GM12878 (cell line): ENCODE measurements around the gene RHOT1. TPM values are rescaled to one million over a fixed set of nuclear protein-coding genes. Genes with fewer than 3 reads are reported as not detected.

Source experiments
- ATAC-seq: fragments of 200-7000 bp; cut with Tn5 transposase; 3 replicates; pipeline ENCODE4 v1.9.1; 2020; ENCODE audit warnings: mild to moderate bottlenecking, moderate library complexity
- BruUV-seq: library from RNA; stranded (reverse); fragments of 400-500 nt; replicated peaks from 2 replicates; lab custom pipeline; 2021; lab: Mats Ljungman, UMichigan
- CTCF ChIA-PET: fragments of 300-600 bp; sonication (Branson Sonifier 250); formaldehyde crosslinking; extraction: SDS; loops from one replicate; lab custom pipeline; 2021; ENCODE audit warnings: inconsistent platforms; lab: Yijun Ruan, JAX
- POLR2A ChIA-PET: fragments of 350-600 bp; formaldehyde crosslinking; extraction: SDS; loops from one replicate; lab custom pipeline; 2021; ENCODE audit warnings: inconsistent platforms; lab: Charles Lee
- RAD21 ChIA-PET: fragments of 300-600 bp; sonication (Branson Sonifier 250); formaldehyde crosslinking; loops from one replicate; lab custom pipeline; 2023; ENCODE audit warnings: antibody characterized with exemption; ENCODE audit not compliant: unreplicated experiment; lab: Charles Lee
- SMC1A ChIA-PET: fragments of 300-600 bp; sonication (Branson Sonifier 250); formaldehyde crosslinking; loops from one replicate; lab custom pipeline; 2023; ENCODE audit not compliant: unreplicated experiment, uncharacterized antibody; lab: Charles Lee
- DNase-seq: peaks from one replicate; pipeline ENCODE4 v3.0.0-alpha.2; 2011; ENCODE audit warnings: low read depth, low spot score
- FAIRE-seq: peaks from 3 replicates; lab custom pipeline; 2011; peaks lifted over from hg19 to GRCh38; lab: Jason Lieb, UNC
- H2AFZ ChIP-seq: 2 replicates; pipeline ENCODE4 v1.6.0; 2011; ENCODE audit warnings: low read depth, low read length, control low read depth; ENCODE audit not compliant: control insufficient read depth
- H3K27ac ChIP-seq: 2 replicates; pipeline ENCODE4 v1.5.1; 2011; ENCODE audit warnings: control low read depth; ENCODE audit not compliant: control insufficient read depth, insufficient read depth
- H3K27me3 ChIP-seq, 2 experiments: replicated peaks in 1 of 2; 2 replicates each; pipeline versions ENCODE4 v1.6.0 to v1.6.1; 2011; ENCODE audit warnings: low read length in 1 of 2; ENCODE audit not compliant: control insufficient read depth in 2 of 2, insufficient read depth in 2 of 2
- H3K36me3 ChIP-seq, 2 experiments: 2 replicates each; pipeline ENCODE4 v1.5.1; 2011; ENCODE audit warnings: low read length in 1 of 2; ENCODE audit not compliant: control insufficient read depth in 2 of 2, insufficient read depth in 2 of 2
- H3K4me1 ChIP-seq: 2 replicates; pipeline ENCODE4 v1.6.1; 2011; ENCODE audit warnings: mild to moderate bottlenecking, low read length, moderate library complexity, mixed read lengths; ENCODE audit not compliant: control insufficient read depth, insufficient read depth
- H3K4me2 ChIP-seq: 2 replicates; pipeline ENCODE4 v1.6.0; 2011; ENCODE audit warnings: control low read depth; ENCODE audit not compliant: control insufficient read depth, insufficient read depth
- H3K4me3 ChIP-seq: fragments of 200-600 bp; sonication (generic); 2 replicates; pipeline ENCODE4 v1.5.1; 2016
- H3K79me2 ChIP-seq: 2 replicates; pipeline ENCODE4 v1.6.0; 2011; ENCODE audit warnings: low read length; ENCODE audit not compliant: control insufficient read depth, insufficient read depth
- H3K9ac ChIP-seq: 2 replicates; pipeline ENCODE4 v1.8.0; 2011; ENCODE audit warnings: low read length, control low read depth, mixed read lengths; ENCODE audit not compliant: control insufficient read depth, insufficient read depth
- H3K9me3 ChIP-seq: replicated peaks from 3 replicates; pipeline ENCODE4 v1.5.1; 2011; ENCODE audit warnings: mild to moderate bottlenecking, low read length; ENCODE audit not compliant: control insufficient read depth, insufficient read depth
- H4K20me1 ChIP-seq: 2 replicates; pipeline ENCODE4 v1.6.0; 2011; ENCODE audit not compliant: control insufficient read depth, insufficient read depth
- BCL11A ChIP-seq: IDR thresholded peaks from 2 replicates; pipeline ENCODE4 v1.6.1; 2011; ENCODE audit warnings: low read depth, low read length
- CTCF ChIP-seq, 3 experiments: IDR thresholded peaks in 2 of 3; conservative IDR thresholded peaks in 1 of 3; 2 replicates each; pipeline ENCODE4 v1.5.1; 2011; ENCODE audit warnings: low read depth in 3 of 3, low read length in 3 of 3, mild to moderate bottlenecking in 3 of 3, control low read depth in 2 of 3, moderate library complexity in 2 of 3, inconsistent platforms in 1 of 3, mixed read lengths in 1 of 3; ENCODE audit not compliant: control insufficient read depth in 2 of 3, insufficient read depth in 1 of 3; ENCODE audit errors: extremely low read depth in 1 of 3
- ELK1 ChIP-seq: IDR thresholded peaks from 2 replicates; pipeline ENCODE4 v1.6.1; 2012; ENCODE audit warnings: low read depth, low read length, improper control_type of control experiment
- ETV6 ChIP-seq, 2 experiments: fragments of 450-650 bp in 1 of 2; IDR thresholded peaks in 1 of 2; conservative IDR thresholded peaks in 1 of 2; 2 replicates each; pipeline ENCODE4 v1.6.1; 2014; ENCODE audit warnings: antibody characterized with exemption in 1 of 2, borderline replicate concordance in 1 of 2, low read depth in 1 of 2, mild to moderate bottlenecking in 1 of 2, moderate library complexity in 1 of 2
- EZH2 ChIP-seq: IDR thresholded peaks from 2 replicates; pipeline ENCODE4 v1.6.1; 2012; ENCODE audit warnings: low read depth, mild to moderate bottlenecking, control low read depth, inconsistent platforms, low read length, borderline replicate concordance; ENCODE audit not compliant: control insufficient read depth
- FOS ChIP-seq: IDR thresholded peaks from 3 replicates; pipeline ENCODE4 v1.6.1; 2011; ENCODE audit warnings: borderline replicate concordance; ENCODE audit not compliant: insufficient read length; ENCODE audit errors: extremely low read depth
- FOXM1 ChIP-seq: IDR thresholded peaks from 2 replicates; pipeline ENCODE4 v1.6.1; 2012; ENCODE audit warnings: low read depth, mild to moderate bottlenecking, inconsistent platforms, low read length, moderate library complexity
- GATAD2B ChIP-seq: fragments of 450-650 bp; conservative IDR thresholded peaks from 2 replicates; pipeline ENCODE4 v1.6.1; 2017; ENCODE audit warnings: low read depth, mild to moderate bottlenecking, moderate library complexity
- JUND ChIP-seq: IDR thresholded peaks from 2 replicates; pipeline ENCODE4 v1.6.1; 2012; ENCODE audit warnings: low read depth, mild to moderate bottlenecking, low read length, improper control_type of control experiment, moderate library complexity
- KDM1A ChIP-seq: fragments of 200-600 bp; sonication (generic); IDR thresholded peaks from 2 replicates; pipeline ENCODE4 v1.6.1; 2016; ENCODE audit warnings: borderline replicate concordance
- MYB ChIP-seq: fragments of 150-350 bp; IDR thresholded peaks from 2 replicates; pipeline ENCODE4 v1.6.1; 2014; ENCODE audit warnings: mild to moderate bottlenecking, low read depth, low read length, borderline replicate concordance
- NRF1 ChIP-seq: conservative IDR thresholded peaks from 2 replicates; pipeline ENCODE4 v1.6.1; 2011; ENCODE audit warnings: mild to moderate bottlenecking, low read depth, low read length, improper control_type of control experiment
- SMARCA5 ChIP-seq: fragments of 450-650 bp; IDR thresholded peaks from 2 replicates; pipeline ENCODE4 v1.6.1; 2017; ENCODE audit warnings: mild to moderate bottlenecking
- ZNF217 ChIP-seq: fragments of 450-650 bp; IDR thresholded peaks from 2 replicates; pipeline ENCODE4 v1.6.1; 2017; ENCODE audit warnings: antibody characterized with exemption, mild to moderate bottlenecking
- WGBS: methylation state at CpG from one replicate; pipeline ENCODE4 v1.1.6; 2016; ENCODE audit warnings: low lambda C conversion rate; ENCODE audit not compliant: insufficient replicate concordance, insufficient coverage; ENCODE audit errors: missing lambda C conversion rate; 5-methylcytosine and 5-hydroxymethylcytosine counted together
- in situ Hi-C: fragments of 300-500 bp; cut with MboI; formaldehyde crosslinking; loops from 9 replicates; pipeline ENCODE4 v1.14.3; 2018; ENCODE audit warnings: mixed read lengths
- intact Hi-C: fragments of 100-400 bp; cut with micrococcal nuclease; formaldehyde crosslinking; loops from one replicate; pipeline ENCODE4 v1.14.2; 2022; ENCODE audit not compliant: unreplicated experiment
- polyA plus RNA-seq, 11 experiments: library from polyadenylated mRNA; depleted of rRNA in 4 of 11; unstranded in 6 of 11; stranded (reverse) in 5 of 11; fragments of >200 nt; fragmentation: Nextera tagmentation in 4 of 11; fragmentation: Illumina TruSeq in 1 of 11; extraction: Ambion mirVana in 4 of 11; extraction: Trizol in 1 of 11; gene quantifications; 1 replicate in 1 of 11; 2 replicates in 10 of 11; pipeline versions ENCODE4 v1.2.1 to v1.2.3, GENCODE V29; 2011 to 2016; ENCODE audit warnings: inconsistent platforms in 2 of 11, missing spikeins in 2 of 11, low read depth in 1 of 11
- total RNA-seq, 4 experiments: library from RNA; depleted of rRNA in 3 of 4; stranded (reverse); fragments of >200 nt in 3 of 4; fragmentation: Illumina TruSeq in 1 of 4; extraction: Trizol in 1 of 4; gene quantifications; 2 replicates each; pipeline versions ENCODE4 v1.2.1 to v1.2.3, GENCODE V29; 2013 to 2021
- TF ChIP-seq, protein P1 (sequence below): fragments of 450-650 bp; IDR thresholded peaks from 2 replicates; pipeline ENCODE4 v1.6.1; 2016; ENCODE audit warnings: mild to moderate bottlenecking

The RHOT1 gene
- total and polyA plus RNA-seq, 10 of the 15 experiments (the other 5 are each of a cell fraction or from before 2014, with no cell fraction given), result 13.3 to 68.2 (median 22.8) TPM

DNA sequence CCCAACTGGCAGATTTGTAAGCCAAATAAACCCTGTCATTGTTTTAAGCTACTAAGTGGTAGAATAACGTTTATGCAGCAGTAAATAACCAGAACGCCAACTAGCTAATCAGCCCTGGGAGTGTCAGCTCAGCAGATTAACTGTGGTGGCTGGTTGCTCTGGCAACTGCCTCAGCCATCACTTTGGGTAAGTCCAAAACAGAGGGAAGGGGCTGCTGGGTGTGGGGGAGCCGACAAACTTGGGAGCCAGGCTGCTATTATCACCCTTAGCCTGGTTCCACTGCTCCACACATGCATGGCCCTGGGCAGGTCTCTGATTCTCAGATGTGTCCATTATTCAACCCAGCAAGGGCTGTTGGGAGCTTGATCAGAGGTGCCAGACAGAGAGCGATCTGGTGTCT is 22.2 kb upstream of the RHOT1 start:
- TF ChIP-seq JUND (no peak), FOS (no peak), MYB (no peak), KDM1A (no peak), ELK1 (no peak), SMARCA5 (no peak), CTCF (IDR thresholded peaks at IDR 0.05 in 2 of 3, conservative IDR thresholded peaks at IDR 0.05 in 1 of 3; ENCODE audit: control insufficient read depth in 2 of 3, extremely low read depth in 1 of 3, insufficient read depth in 1 of 3, low read depth in 3 of 3, low read length in 3 of 3) (no peak), GATAD2B (no peak), EZH2 (no peak), NRF1 (no peak), ZNF217 (no peak), BCL11A (no peak), FOXM1 (no peak), ETV6 (conservative IDR thresholded peaks at IDR 0.05 in 1 of 2, IDR thresholded peaks at IDR 0.05 in 1 of 2; ENCODE audit: borderline replicate concordance in 1 of 2, low read depth in 1 of 2) (no peak)
- TF ChIP-seq, protein P1, sequence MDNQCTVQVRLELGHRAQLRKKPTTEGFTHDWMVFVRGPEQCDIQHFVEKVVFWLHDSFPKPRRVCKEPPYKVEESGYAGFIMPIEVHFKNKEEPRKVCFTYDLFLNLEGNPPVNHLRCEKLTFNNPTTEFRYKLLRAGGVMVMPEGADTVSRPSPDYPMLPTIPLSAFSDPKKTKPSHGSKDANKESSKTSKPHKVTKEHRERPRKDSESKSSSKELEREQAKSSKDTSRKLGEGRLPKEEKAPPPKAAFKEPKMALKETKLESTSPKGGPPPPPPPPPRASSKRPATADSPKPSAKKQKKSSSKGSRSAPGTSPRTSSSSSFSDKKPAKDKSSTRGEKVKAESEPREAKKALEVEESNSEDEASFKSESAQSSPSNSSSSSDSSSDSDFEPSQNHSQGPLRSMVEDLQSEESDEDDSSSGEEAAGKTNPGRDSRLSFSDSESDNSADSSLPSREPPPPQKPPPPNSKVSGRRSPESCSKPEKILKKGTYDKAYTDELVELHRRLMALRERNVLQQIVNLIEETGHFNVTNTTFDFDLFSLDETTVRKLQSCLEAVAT, result no peak
- H3K27ac ChIP-seq, result no peak overlapping the region
- no peaks in the 10 kb centered on the region for H3K79me2 ChIP-seq
- no peak overlapping the region for H2AFZ ChIP-seq
- no peaks in the 10 kb centered on the region for H3K36me3 ChIP-seq
- H3K9me3 ChIP-seq, result no peaks in the 10 kb centered on the region
- FAIRE-seq (no peak), DNase-seq (no peak), ATAC-seq (no peak)
- no peak overlapping the region for H3K4me3 ChIP-seq
- H3K9ac ChIP-seq, result no peak overlapping the region
- no TSS peak for BruUV-seq
- H3K4me1 ChIP-seq, result no peaks in the 10 kb centered on the region
- in situ Hi-C loops (no loop called here), intact Hi-C loops (no loop called here)
- no peaks in the 10 kb centered on the region for H3K27me3 ChIP-seq
- ChIA-PET POLR2A (no interaction called here), SMC1A (no interaction called here), CTCF (interaction anchor here (1.2 to 1.6 kb wide), 3 partner anchors 8 to 20 kb away, joined by 3 to 5 read pairs (median 4); no protein-coding TSS in a partner anchor), RAD21 (no interaction called here)
- no peak overlapping the region for H3K4me2 ChIP-seq
- WGBS, result 44% methylated on average over 4 of the region's 4 CpGs
- no peaks in the 10 kb centered on the region for H4K20me1 ChIP-seq
